Fibroblast of lung (primary cell): ENCODE results near the gene SLC13A3. TPM values are rescaled to one million over a fixed set of nuclear protein-coding genes. Genes with fewer than 3 reads are reported as not detected.

Experiments
- DNase-seq, 2 donors: peaks; one replicate each; pipeline versions ENCODE4 v3.0.0 to v3.0.0-alpha.2; 2010; ENCODE audit warnings: low read depth in 2 of 2
- H2AFZ ChIP-seq: 2 replicates; pipeline ENCODE4 v1.5.1; 2012; ENCODE audit warnings: low read length, control low read depth, inconsistent platforms
- H3K27ac ChIP-seq: 2 replicates; pipeline ENCODE4 v1.5.1; 2011; ENCODE audit warnings: low read length, control low read depth; ENCODE audit not compliant: insufficient read depth
- H3K27me3 ChIP-seq: 2 replicates; pipeline ENCODE4 v1.5.1; 2011; ENCODE audit warnings: mild to moderate bottlenecking, low read length; ENCODE audit not compliant: control insufficient read depth, insufficient read depth
- H3K36me3 ChIP-seq: 2 replicates; pipeline ENCODE4 v1.5.1; 2011; ENCODE audit warnings: low read length; ENCODE audit not compliant: control insufficient read depth, insufficient read depth
- H3K4me1 ChIP-seq: 2 replicates; pipeline ENCODE4 v1.5.1; 2011; ENCODE audit warnings: low read length; ENCODE audit not compliant: control insufficient read depth, insufficient read depth; ENCODE audit errors: extremely low read depth
- H3K4me2 ChIP-seq: 2 replicates; pipeline ENCODE4 v1.5.1; 2011; ENCODE audit warnings: low read length, control low read depth; ENCODE audit not compliant: insufficient read depth; ENCODE audit errors: extremely low read depth
- H3K4me3 ChIP-seq, 4 experiments: fragments of 200-600 bp in 1 of 4; sonication (generic) in 1 of 4; replicated peaks in 1 of 4; 2 replicates each; pipeline ENCODE4 v1.5.1; 2011 to 2016; ENCODE audit warnings: low read length in 4 of 4, low read depth in 3 of 4, mild to moderate bottlenecking in 3 of 4, control low read depth in 2 of 4, inconsistent platforms in 1 of 4, mixed read lengths in 1 of 4; ENCODE audit not compliant: insufficient read depth in 1 of 4; ENCODE audit errors: control extremely low read depth in 1 of 4
- H3K79me2 ChIP-seq: 2 replicates; pipeline ENCODE4 v1.5.1; 2012; ENCODE audit warnings: mild to moderate bottlenecking, low read length, inconsistent platforms; ENCODE audit not compliant: control insufficient read depth, insufficient read depth
- H3K9ac ChIP-seq: 2 replicates; pipeline ENCODE4 v1.5.1; 2011; ENCODE audit warnings: mild to moderate bottlenecking, low read length, control low read depth; ENCODE audit not compliant: insufficient read depth
- H3K9me3 ChIP-seq: 2 replicates; pipeline ENCODE4 v1.5.1; 2012; ENCODE audit warnings: low read depth, low read length; ENCODE audit not compliant: control insufficient read depth, insufficient read depth
- H4K20me1 ChIP-seq: 2 replicates; pipeline ENCODE4 v1.5.1; 2011; ENCODE audit warnings: low read length; ENCODE audit not compliant: control insufficient read depth, insufficient read depth; ENCODE audit errors: extremely low read depth
- CTCF ChIP-seq, 2 donors: IDR thresholded peaks in 1 of 2; conservative IDR thresholded peaks in 1 of 2; 1 replicate in 1 of 2; 2 replicates in 1 of 2; pipeline ENCODE4 v1.5.1; 2011 to 2012; ENCODE audit warnings: low read length in 2 of 2, control low read depth in 1 of 2, inconsistent platforms in 1 of 2, low read depth in 1 of 2, mild to moderate bottlenecking in 1 of 2
- EZH2 ChIP-seq: IDR thresholded peaks from 2 replicates; pipeline ENCODE4 v1.5.1; 2012; ENCODE audit warnings: low read length, control low read depth, mild to moderate bottlenecking; ENCODE audit errors: missing control alignments
- polyA plus RNA-seq, 2 donors: library from polyadenylated mRNA; depleted of rRNA in 1 of 2; stranded (reverse) in 1 of 2; unstranded in 1 of 2; fragments of >200 nt; gene quantifications; 2 replicates each; pipeline ENCODE4 v1.2.1, GENCODE V29; 2011 to 2012; ENCODE audit warnings: missing spikeins in 1 of 2
- total RNA-seq: library from RNA; depleted of rRNA; stranded (reverse); fragments of >200 nt; gene quantifications from 2 replicates; pipeline ENCODE4 v1.2.1, GENCODE V29; 2014

The SLC13A3 gene
- total and polyA plus RNA-seq, 2 donors (not counting 1 experiment from before 2014, with no cell fraction given): 2.2 to 5.6 TPM

DNA sequence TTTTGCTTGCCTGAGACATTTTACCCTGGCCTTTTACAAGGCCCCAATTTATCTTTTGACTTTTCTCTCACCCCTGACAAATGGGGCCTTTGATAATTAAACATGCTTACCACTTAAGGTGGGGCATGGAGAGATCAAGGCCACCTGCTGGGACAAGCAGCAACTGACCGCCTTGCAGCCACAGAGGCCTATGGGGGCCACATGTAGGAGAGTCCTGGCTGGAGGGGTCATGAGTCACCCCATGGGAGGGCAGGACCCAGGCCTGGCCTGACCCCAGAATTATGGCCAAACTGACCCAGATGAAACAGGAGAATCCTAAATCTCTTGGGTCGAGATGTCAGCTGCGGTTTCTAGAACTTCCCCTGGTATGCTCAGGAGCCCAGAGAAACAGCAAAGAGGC lies 92.3 kb downstream of the SLC13A3 start:
- TF ChIP-seq CTCF (conservative IDR thresholded peaks at IDR 0.05 in 1 of 2, IDR thresholded peaks at IDR 0.05 in 1 of 2; ENCODE audit: low read depth in 1 of 2, low read length in 2 of 2) (no peak), EZH2 (no peak)
- Histone ChIP-seq H3K4me1 (no peaks in the 10 kb centered on the region), H3K27me3 (no peaks in the 10 kb centered on the region), H3K36me3 (no peaks in the 10 kb centered on the region), H3K9me3 (no peaks in the 10 kb centered on the region), H3K9ac (no peak overlapping the region), H4K20me1 (no peaks in the 10 kb centered on the region), H3K79me2 (no peaks in the 10 kb centered on the region), H3K27ac (no peak overlapping the region), H2AFZ (no peak overlapping the region), H3K4me3 (no peak overlapping the region), H3K4me2 (no peak overlapping the region)
- no peak for DNase-seq

GRCh38 chr20:46558511-46558959 lies 92.7 kb downstream of the SLC13A3 start:
- Histone ChIP-seq H3K4me1 (no peaks in the 10 kb centered on the region), H3K4me3 (no peak overlapping the region), H3K9ac (no peak overlapping the region), H3K27me3 (no peaks in the 10 kb centered on the region), H3K36me3 (no peaks in the 10 kb centered on the region), H2AFZ (no peak overlapping the region), H4K20me1 (no peaks in the 10 kb centered on the region), H3K4me2 (peak overlapping the region; percentile 9), H3K79me2 (no peaks in the 10 kb centered on the region), H3K9me3 (no peaks in the 10 kb centered on the region), H3K27ac (no peak overlapping the region)
- no peak for TF ChIP-seq EZH2
- DNase-seq: peak; percentile 83 to 87

DNA sequence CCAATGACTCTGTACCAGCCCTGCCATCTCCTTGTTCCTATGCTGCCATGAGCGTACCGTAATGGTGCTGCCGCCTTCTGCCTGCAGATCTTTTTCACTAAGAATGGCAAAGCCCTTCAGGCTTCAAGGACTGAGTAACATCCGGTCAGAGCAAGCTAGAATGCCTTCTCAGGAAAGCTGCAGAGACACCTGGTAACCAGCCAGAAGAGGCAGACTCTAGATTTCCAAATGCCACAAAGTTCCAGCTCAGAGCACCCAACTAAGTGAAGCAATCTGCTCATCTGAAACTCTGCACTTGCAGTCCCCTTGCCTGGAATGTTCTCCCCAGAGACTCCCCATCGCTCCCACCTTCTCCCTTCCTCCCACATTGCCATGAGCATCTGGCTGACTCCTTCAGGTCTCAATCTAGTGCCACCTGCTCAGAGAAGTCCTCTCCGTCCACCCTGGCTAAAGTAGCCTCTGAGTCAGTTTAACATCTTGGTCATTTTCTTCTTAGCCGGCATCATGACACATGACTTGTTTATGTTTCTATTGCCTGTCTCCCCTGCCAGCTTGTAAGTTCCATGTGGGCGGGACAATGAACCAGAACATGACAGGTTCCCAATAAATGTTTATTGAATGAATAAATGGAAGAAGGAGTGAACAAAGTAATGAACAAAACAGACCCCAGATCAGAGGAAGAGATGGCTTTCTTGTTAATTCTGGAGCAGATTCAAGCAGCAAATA lies 93.9 kb downstream of the SLC13A3 start:
- Histone ChIP-seq H3K27ac (no peak overlapping the region), H2AFZ (no peak overlapping the region)

More for the DNA sequence above, 93.9 kb downstream of the SLC13A3 start:
- no peaks in the 10 kb centered on the region for H3K4me1 ChIP-seq
- H3K9me3 ChIP-seq: no peaks in the 10 kb centered on the region
- H3K9ac ChIP-seq: no peak overlapping the region
- TF ChIP-seq EZH2 (no peak), CTCF (conservative IDR thresholded peaks at IDR 0.05 in 1 of 2, IDR thresholded peaks at IDR 0.05 in 1 of 2; ENCODE audit: low read depth in 1 of 2, low read length in 2 of 2) (no peak)
- no peak overlapping the region for H3K4me2 ChIP-seq
- H3K36me3 ChIP-seq: no peaks in the 10 kb centered on the region
- peak in 1 of 2 donors; percentile 21 for DNase-seq
- H3K79me2 ChIP-seq: no peaks in the 10 kb centered on the region
- no peaks in the 10 kb centered on the region for H3K27me3 ChIP-seq
- H4K20me1 ChIP-seq: no peaks in the 10 kb centered on the region
- H3K4me3 ChIP-seq: no peak overlapping the region
